Putamen (tissue), 1 donor: ENCODE data around the gene RHCG.

Source experiments
- DNase-seq: peaks from one replicate; pipeline ENCODE4 v3.0.0-alpha.2; 2016; ENCODE audit warnings: low spot score

RHCG gene

DNA sequence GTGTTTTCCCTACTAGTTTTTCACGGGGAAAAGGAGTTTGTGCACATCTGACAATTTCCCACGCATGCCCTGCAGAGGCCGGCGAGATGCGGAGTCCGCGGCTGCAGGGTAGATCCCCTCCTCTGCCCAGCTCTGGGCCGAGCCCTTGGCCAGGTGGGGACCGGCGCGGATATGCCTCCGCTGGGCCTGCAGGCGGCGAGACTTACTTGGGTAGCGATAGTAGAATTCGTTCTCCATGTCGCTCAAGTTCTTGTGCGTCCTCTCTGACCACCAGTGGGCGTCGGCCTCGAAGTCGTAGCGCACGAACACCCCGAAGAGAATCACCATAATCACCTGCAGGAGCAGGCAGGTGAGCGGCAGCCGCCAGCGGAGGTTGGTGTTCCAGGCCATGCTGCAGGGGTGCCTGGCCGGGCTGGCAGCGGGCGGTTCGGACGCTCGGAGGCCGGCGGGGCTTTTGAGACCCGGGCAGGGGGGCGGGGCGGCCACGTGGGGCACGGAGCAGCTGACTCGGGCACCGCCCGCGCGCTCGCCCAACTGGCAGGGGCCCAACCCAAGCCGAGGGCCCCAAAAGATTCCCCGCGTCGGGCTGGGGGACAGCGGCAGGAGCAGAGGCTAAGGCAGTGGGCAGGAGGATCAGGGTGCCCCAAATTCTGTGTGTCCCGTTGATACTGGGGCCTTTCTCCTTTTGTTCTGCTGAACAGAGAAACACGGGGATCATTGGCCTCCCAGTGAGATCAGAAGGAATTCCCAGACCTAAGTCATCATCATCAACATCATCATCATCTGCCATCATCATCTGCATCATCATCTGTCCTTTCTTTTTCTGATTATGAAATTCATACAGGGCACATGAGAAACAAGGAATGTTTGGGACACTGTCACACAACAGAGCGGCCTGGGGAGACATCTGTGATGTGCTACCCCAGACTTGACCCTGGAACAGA is at the start of gene RHCG:
Gene RHCG (minus strand): TSS at position 429 of the 944 bp plus-strand sequence. CDS start 39 bp downstream, at position 390.
- no peak for DNase-seq

DNA sequence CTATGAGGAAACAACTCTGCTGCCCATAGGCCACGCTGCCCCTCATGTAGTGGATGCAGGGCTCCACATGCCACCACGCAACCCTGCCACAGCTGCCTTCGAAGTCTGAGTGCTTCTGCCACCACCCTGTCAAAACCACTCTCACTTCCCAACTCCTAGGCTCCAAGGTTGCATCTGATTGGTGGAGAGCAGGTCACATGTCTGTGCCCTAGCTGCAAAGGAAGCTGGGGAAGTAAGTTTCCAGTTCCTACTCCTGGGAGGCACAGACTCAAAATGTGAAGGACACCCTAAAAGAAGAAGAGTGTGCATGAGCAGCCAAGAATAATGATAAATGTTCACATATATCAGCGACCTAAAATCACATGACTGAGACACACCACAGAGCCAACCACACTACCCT is 47.0 kb upstream of the RHCG start:
- DNase-seq = no peak

DNA sequence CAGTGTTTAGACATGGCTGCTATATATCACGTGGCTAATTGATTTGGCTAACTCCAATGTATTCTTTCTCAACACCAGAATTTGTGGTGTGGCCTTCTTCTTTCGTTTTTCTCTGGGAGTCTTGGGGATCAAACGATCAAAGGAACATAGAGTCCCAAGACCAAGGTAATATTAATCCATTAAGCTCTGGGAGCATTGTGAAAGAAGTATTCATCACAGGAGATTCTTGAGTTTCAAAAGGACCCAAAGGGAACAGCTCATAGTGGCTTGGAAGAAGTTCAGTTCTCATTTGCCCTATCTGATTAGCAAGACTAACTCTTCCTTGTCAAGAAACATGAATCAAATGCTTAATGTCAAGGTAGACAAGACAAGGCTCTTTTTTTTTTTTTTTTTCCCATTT is 46.0 kb upstream of the RHCG start:
- DNase-seq = no peak

GRCh38 chr15:89539027-89539426 is 42.6 kb upstream of the RHCG start:
- no peak for DNase-seq

DNA sequence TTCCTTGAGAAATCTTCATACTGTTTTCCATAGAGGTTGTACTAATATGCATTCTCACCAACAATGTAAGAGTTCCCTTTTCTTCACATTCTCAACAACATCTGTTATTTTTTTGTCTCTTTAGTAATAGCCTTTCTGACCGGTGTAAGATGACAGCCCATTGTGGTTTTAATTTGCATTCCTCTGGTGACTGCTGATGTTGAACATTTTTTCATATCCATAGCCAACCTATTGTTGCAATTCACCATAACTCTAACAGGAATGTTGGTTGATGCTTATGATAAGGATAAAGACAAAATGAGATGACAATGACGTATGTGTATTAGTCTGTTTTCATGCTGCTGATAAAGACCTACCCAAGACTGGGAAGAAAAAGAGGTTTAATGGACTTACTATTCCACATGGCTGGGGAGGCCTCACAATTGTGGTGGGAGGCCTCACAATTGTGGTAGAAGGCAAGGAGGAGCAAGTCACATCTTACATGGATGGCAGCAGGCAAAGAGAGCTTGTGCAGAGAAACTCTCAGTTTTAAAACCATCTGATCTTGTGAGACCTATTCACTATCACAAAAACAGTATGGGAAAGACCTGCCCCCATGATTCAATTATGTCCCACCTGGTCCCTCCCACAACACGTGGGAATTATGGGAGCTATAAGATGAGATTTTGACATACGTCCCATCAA is 37.6 kb upstream of the RHCG start:
- no peak for DNase-seq

- DNase-seq = no peak
Measured at GRCh38 chr15:89531796-89532537, 35.6 kb upstream of the RHCG start.

- no peak for DNase-seq
Measured at GRCh38 chr15:89530976-89531375, 34.6 kb upstream of the RHCG start.

- DNase-seq = no peak
Measured at GRCh38 chr15:89528757-89529352, 32.5 kb upstream of the RHCG start.

DNA sequence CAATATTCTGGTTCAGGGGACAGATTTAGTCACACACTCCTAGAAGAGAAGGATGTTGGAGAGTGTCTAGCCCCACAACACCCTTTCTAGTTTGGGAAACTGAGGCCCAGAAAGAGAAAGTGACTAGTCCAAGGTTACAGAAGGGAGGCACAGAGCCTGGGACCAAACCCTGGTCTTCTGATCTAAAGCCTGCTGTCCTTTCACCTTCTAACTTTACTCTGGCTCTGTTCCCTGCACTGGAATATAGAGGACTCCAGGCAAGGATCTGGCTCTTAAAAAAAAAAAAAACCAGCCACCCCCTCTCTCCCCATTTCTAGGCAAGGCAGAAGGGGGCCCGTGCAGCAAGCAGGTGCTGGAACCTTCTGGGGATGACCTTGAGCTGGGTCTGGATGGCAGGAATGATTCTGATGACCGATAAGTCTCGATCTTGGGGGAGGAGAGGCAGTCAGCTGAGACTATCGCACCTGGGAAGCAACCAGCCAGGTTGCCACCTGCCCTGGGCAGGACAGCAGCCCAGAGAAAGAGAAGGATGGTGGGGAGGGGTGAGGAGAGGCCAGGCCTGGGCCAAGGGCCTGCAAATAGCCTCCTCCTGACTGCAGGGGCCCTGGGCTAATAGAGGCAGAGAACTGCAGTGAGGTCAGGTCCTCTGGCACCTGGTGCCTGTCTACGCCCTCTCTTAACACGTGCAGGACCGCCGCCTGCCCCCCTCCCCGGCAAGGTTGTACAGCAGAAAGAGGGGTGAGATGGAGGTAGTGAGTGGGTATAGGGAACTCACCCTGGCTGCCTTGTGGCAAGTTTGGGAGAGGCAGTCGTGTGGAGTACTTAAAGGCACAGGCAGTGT is 30.4 kb upstream of the RHCG start:
- DNase-seq = no peak

DNA sequence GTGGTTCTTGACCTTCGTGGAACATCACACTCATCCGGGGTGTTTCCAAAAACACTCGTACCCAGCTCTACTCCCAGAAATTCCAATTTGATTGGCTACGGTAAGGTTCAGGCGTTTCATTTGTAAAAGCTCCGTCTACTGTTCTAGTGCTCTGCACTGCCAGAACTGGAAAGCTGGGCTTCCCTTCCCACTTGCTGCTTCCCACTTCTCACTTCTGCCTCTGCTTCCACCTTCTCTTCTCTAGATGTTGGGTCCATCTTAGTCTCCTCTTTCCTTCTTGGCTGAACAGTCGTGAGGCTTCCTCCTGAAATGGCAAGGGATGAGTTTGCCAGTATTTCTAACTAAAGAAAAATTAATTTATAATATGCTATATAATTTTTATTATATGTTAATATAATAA is 29.8 kb upstream of the RHCG start:
- no peak for DNase-seq

DNA sequence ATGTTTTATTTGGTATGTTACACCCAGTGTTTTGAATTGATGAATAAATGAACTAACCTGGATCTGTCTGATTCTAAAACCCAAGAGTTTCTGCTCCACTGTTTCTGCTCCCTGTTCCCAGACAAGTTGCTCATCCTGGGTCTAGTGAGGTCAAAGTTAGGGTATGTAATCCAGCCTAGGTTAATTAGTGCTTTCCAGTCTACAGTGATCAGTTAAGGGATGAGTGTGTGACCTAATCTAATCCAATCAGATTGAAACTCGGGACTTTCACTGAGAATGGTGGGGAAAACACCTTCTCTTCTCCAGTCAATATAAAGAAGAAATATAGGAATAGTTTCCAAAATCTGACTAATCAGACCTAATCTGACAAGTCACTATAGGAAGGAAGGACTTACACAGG is 27.8 kb upstream of the RHCG start:
- DNase-seq = no peak

GRCh38 chr15:89523101-89523500 is 26.7 kb upstream of the RHCG start:
- DNase-seq = no peak

DNA sequence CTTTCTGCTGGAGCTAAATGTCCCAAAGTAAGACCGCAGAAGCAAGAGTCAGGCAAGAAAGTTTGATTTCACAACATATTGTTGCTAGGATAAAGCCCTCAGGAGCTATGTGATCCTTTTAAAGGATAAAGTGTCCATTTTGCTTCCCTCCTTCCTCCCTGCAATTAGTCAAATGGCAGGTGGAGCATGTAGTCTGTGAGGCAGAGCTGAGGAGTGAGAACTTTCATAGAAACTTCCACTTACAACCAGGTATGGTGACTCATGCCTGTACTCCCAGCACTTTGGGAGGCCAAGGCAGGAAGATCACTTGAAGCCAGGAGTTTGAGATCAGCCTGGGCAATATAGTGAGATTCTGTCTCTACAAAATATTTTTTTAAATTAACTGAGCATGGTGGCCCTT is 25.2 kb upstream of the RHCG start:
- DNase-seq = no peak

GRCh38 chr15:89515477-89515876 is 19.1 kb upstream of the RHCG start:
- no peak for DNase-seq

DNA sequence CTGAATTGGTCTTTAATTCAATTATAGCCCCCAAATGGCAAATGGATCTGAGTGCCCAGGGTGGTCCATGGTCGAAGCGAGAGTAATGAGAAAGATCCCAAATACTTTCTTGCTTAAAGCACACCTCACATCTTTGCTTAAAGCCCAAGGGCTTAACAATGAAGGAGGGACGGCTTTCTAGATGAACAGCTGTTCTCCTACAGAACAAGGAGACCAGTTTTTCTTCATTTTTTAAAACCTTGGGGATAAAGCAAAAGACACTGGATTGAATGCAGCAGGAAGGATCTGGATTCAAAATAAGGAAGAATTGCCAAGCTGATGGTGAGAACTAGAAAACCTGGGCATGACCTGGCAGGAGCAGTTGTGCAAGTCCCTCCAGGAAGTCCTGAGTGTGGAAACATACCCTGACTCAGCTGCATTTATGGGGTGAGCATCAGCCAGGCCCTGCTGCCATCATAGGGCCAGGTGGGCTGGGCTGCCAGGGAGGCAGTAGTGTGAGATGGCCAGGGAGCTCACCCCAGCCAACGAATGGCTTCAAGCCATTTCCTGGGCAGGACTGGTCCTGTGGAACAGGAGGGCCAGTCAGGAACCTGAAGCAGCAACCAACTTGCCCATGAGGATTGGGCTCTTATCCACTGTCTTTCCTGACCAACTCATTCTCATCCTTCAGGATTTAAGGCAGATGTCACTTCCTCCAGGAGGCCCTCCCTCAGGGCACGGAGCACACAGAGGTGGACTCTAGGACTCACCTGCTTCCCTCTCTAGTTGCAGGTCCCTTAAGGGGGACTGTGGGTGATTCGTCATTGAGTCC is 18.4 kb upstream of the RHCG start:
- DNase-seq = no peak

GRCh38 chr15:89514186-89514585 is 17.8 kb upstream of the RHCG start:
- no peak for DNase-seq

DNA sequence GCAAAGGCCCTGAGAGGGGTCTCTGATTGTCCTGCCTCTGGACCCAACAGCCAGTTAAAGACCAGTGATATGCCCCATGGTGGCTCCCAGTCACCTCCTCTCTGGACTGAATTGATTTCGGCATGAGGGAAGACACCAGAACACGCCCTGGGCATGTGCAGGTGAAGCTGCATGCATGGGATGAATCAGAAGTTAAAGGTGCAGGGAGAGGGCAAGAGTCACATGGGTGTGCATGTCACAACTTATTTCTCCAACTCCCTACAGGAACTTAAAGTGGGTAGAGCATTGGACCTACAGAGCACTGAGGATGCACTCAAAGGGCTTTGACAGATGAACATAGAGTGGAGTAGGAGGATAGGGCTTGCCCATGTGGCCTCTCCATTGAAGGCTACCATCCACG is 16.9 kb upstream of the RHCG start:
- DNase-seq = no peak

- no peak for DNase-seq
Measured at GRCh38 chr15:89512631-89513030, 16.2 kb upstream of the RHCG start.

DNA sequence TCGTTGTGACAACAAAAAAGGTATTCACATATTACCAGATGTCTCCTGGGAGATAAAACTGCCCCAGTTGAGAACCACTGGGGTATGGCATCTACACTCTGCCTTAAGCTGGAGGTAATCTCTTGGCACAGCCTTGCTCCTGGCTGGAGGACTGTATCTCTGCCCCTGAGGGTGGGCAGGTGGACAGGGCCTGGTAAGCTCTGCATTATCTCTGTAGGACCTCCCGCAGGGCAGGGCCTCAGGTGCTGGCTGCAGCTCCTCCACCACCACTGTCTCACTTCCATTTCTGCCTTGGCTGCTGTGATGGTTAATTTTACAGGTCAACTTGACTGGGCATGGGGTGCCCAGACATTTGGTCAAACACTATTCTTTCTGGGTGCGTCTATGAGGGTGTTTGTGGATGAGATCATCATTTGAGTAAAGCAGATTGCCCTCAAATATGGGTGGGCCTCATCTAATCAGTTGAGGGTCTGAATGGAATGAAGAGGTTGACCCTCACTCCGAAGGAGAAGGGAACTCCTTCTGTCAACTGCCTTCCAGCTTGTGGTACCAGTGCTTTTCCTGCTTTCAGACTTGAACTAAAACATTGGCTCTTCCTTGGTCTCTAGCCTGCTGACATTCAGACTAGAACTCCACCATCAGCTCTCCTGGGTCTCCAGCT is 9.8 kb upstream of the RHCG start:
- DNase-seq = no peak

GRCh38 chr15:89504166-89504565 is 7.8 kb upstream of the RHCG start:
- no peak for DNase-seq
